SK-N-SH (cell line): Measurements from ENCODE around the gene NKX1-1. TPM values are rescaled to one million over a fixed set of nuclear protein-coding genes. Genes with fewer than 3 reads are reported as not detected.

Source experiments
- CTCF ChIA-PET: fragments of 300-600, 350-600 bp; formaldehyde crosslinking; extraction: SDS; loops from one replicate; lab custom pipeline; 2021; lab: Yijun Ruan, JAX
- POLR2A ChIA-PET: fragments of 350-600 bp; sonication (Branson Sonifier 250); formaldehyde crosslinking; extraction: SDS; loops from one replicate; lab custom pipeline; 2020; ENCODE audit warnings: antibody characterized with exemption, inconsistent platforms; lab: Yijun Ruan, JAX
- DNase-seq: peaks from one replicate; pipeline ENCODE4 v3.0.0; 2012
- H2AFZ ChIP-seq: fragments of 200-600 bp; sonication (generic); 2 replicates; pipeline ENCODE4 v1.8.1; 2016; ENCODE audit warnings: antibody characterized with exemption, mild to moderate bottlenecking, low read depth
- H3F3A ChIP-seq: fragments of 200-600 bp; sonication (generic); replicated peaks from 2 replicates; pipeline ENCODE3; 2016; ENCODE audit warnings: antibody characterized with exemption, mild to moderate bottlenecking; ENCODE audit not compliant: insufficient read depth
- H3K27ac ChIP-seq, 2 experiments: fragments of 200-500 bp in 1 of 2; fragments of 200-600 bp in 1 of 2; sonication (Bioruptor generic) in 1 of 2; sonication (generic), shearing (Covaris generic) in 1 of 2; 2 replicates each; pipeline versions ENCODE4 v1.5.1 to v1.6.1; 2014 to 2016; ENCODE audit warnings: low read depth in 2 of 2, inconsistent platforms in 1 of 2, low read length in 1 of 2, mild to moderate bottlenecking in 1 of 2, mixed read lengths in 1 of 2
- H3K27me3 ChIP-seq: fragments of 200-600 bp; sonication (generic), shearing (Covaris generic); 2 replicates; pipeline ENCODE4 v1.6.1; 2016; ENCODE audit warnings: mixed run types; ENCODE audit not compliant: insufficient read depth
- H3K36me3 ChIP-seq, 2 experiments: fragments of 200-500 bp in 1 of 2; fragments of 200-600 bp in 1 of 2; sonication (Bioruptor generic) in 1 of 2; sonication (generic) in 1 of 2; replicated peaks in 1 of 2; 2 replicates each; pipeline versions ENCODE3 to v1.5.1; 2014 to 2016; ENCODE audit warnings: low read length in 1 of 2, mild to moderate bottlenecking in 1 of 2; ENCODE audit not compliant: insufficient read depth in 2 of 2, control insufficient read depth in 1 of 2
- H3K4me1 ChIP-seq, 2 experiments: fragments of 200-500 bp in 1 of 2; fragments of 200-600 bp in 1 of 2; sonication (Bioruptor generic) in 1 of 2; sonication (generic), shearing (Covaris generic) in 1 of 2; 2 replicates each; pipeline versions ENCODE4 v1.5.1 to v1.6.1; 2014 to 2016; ENCODE audit warnings: low read depth in 1 of 2, low read length in 1 of 2, mixed run types in 1 of 2; ENCODE audit not compliant: insufficient read depth in 2 of 2, control insufficient read depth in 1 of 2
- H3K4me2 ChIP-seq: fragments of 200-600 bp; sonication (generic), shearing (Covaris generic); 2 replicates; pipeline ENCODE4 v1.6.1; 2017; ENCODE audit warnings: mixed run types
- H3K4me3 ChIP-seq, 2 experiments: fragments of 200-500 bp in 1 of 2; fragments of 200-600 bp in 1 of 2; sonication (Bioruptor generic) in 1 of 2; sonication (generic), shearing (Covaris generic) in 1 of 2; 2 replicates each; pipeline versions ENCODE4 v1.5.1 to v1.8.1; 2014 to 2016; ENCODE audit warnings: low read depth in 2 of 2, inconsistent platforms in 1 of 2, low read length in 1 of 2, mild to moderate bottlenecking in 1 of 2, mixed read lengths in 1 of 2, moderate library complexity in 1 of 2
- H3K79me2 ChIP-seq: fragments of 200-600 bp; sonication (generic); 2 replicates; pipeline ENCODE4 v1.8.1; 2017; ENCODE audit warnings: mild to moderate bottlenecking; ENCODE audit not compliant: insufficient read depth
- H3K9ac ChIP-seq: fragments of 200-600 bp; sonication (generic); 2 replicates; pipeline ENCODE4 v1.6.1; 2017; ENCODE audit warnings: mixed run types
- H3K9me2 ChIP-seq: fragments of 200-600 bp; sonication (generic); 2 replicates; pipeline ENCODE4 v1.6.1; 2017; ENCODE audit warnings: mixed run types
- H3K9me3 ChIP-seq: fragments of 200-600 bp; sonication (generic); 2 replicates; pipeline ENCODE4 v1.6.1; 2017; ENCODE audit warnings: mixed run types, mild to moderate bottlenecking, moderate library complexity
- H4K20me1 ChIP-seq: fragments of 200-600 bp; sonication (generic); 2 replicates; pipeline ENCODE4 v1.6.1; 2017; ENCODE audit warnings: mild to moderate bottlenecking, mixed run types; ENCODE audit not compliant: insufficient read depth
- ELF1 ChIP-seq: IDR thresholded peaks from 2 replicates; pipeline ENCODE4 v1.4.0; 2012
- EZH2phosphoT487 ChIP-seq: fragments of 200-600 bp; sonication (generic); IDR thresholded peaks from 2 replicates; pipeline ENCODE4 v1.6.1; 2017; ENCODE audit warnings: low read depth, mixed run types, mild to moderate bottlenecking, antibody characterized with exemption, moderate library complexity, borderline replicate concordance
- FOXM1 ChIP-seq: IDR thresholded peaks from 2 replicates; pipeline ENCODE4 v1.4.0; 2012; ENCODE audit warnings: low read depth, mild to moderate bottlenecking
- MEF2A ChIP-seq: IDR thresholded peaks from 2 replicates; pipeline ENCODE4 v1.4.0; 2012; ENCODE audit warnings: low read depth, borderline replicate concordance
- NFIC ChIP-seq: IDR thresholded peaks from 2 replicates; pipeline ENCODE4 v1.4.0; 2012; ENCODE audit warnings: borderline replicate concordance
- NRF1 ChIP-seq: IDR thresholded peaks from 2 replicates; pipeline ENCODE4 v1.6.1; 2012; ENCODE audit warnings: low read depth, mild to moderate bottlenecking, low read length
- POLR2AphosphoS5 ChIP-seq: IDR thresholded peaks from 2 replicates; pipeline ENCODE4 v1.6.1; 2012; ENCODE audit warnings: low read depth, low read length
- RAD21 ChIP-seq: IDR thresholded peaks from 2 replicates; pipeline ENCODE4 v1.6.1; 2012; ENCODE audit warnings: mild to moderate bottlenecking, low read length
- RFX5 ChIP-seq: IDR thresholded peaks from 2 replicates; pipeline ENCODE4 v1.6.1; 2012; ENCODE audit warnings: mild to moderate bottlenecking, improper control_type of control experiment, low read length
- SIN3A ChIP-seq: IDR thresholded peaks from 2 replicates; pipeline ENCODE4 v1.6.1; 2012; ENCODE audit warnings: low read depth, mild to moderate bottlenecking, low read length, moderate library complexity, borderline replicate concordance
- TAF1 ChIP-seq: IDR thresholded peaks from 2 replicates; pipeline ENCODE4 v1.6.1; 2012; ENCODE audit warnings: low read depth, mild to moderate bottlenecking, low read length, moderate library complexity, borderline replicate concordance
- TCF12 ChIP-seq: IDR thresholded peaks from 2 replicates; pipeline ENCODE4 v1.4.0; 2012
- TEAD4 ChIP-seq: IDR thresholded peaks from 2 replicates; pipeline ENCODE4 v1.4.0; 2012; ENCODE audit warnings: mild to moderate bottlenecking, borderline replicate concordance; ENCODE audit not compliant: insufficient read depth
- YY1 ChIP-seq: IDR thresholded peaks from 2 replicates; pipeline ENCODE4 v1.4.0; 2012; ENCODE audit warnings: low read depth, mild to moderate bottlenecking
- whole genome bisulfite sequencing: methylation state at CpG from one replicate; pipeline ENCODE4 v1.1.6; 2017; ENCODE audit warnings: low lambda C conversion rate; 5-methylcytosine and 5-hydroxymethylcytosine counted together
- polyA plus RNA-seq, 3 experiments: library from polyadenylated mRNA; depleted of rRNA; stranded (reverse); fragments of >200 nt; gene quantifications; 2 replicates each; pipeline ENCODE4 v1.2.3, GENCODE V29; 2012
- TF ChIP-seq, protein P1 (sequence below): fragments of 150-350 bp; IDR thresholded peaks from 2 replicates; pipeline ENCODE4 v1.6.1; 2016; ENCODE audit warnings: mild to moderate bottlenecking, low read depth, low read length
- TF ChIP-seq, protein P2 (sequence below): IDR thresholded peaks from 2 replicates; pipeline ENCODE4 v1.4.0; 2012; ENCODE audit warnings: low read depth
- TF ChIP-seq, protein P3 (sequence below): IDR thresholded peaks from 2 replicates; pipeline ENCODE4 v1.6.1; 2012; ENCODE audit warnings: mild to moderate bottlenecking, low read depth, low read length, moderate library complexity
- TF ChIP-seq, protein P4 (sequence below): fragments of 150-350 bp; IDR thresholded peaks from 2 replicates; pipeline ENCODE4 v1.6.1; 2017; ENCODE audit warnings: antibody characterized with exemption, low read length, low read depth, borderline replicate concordance

Gene NKX1-1
- polyA plus RNA-seq, 1 of the 3 experiments (the other 2 are of a cell fraction), result not detected

DNA sequence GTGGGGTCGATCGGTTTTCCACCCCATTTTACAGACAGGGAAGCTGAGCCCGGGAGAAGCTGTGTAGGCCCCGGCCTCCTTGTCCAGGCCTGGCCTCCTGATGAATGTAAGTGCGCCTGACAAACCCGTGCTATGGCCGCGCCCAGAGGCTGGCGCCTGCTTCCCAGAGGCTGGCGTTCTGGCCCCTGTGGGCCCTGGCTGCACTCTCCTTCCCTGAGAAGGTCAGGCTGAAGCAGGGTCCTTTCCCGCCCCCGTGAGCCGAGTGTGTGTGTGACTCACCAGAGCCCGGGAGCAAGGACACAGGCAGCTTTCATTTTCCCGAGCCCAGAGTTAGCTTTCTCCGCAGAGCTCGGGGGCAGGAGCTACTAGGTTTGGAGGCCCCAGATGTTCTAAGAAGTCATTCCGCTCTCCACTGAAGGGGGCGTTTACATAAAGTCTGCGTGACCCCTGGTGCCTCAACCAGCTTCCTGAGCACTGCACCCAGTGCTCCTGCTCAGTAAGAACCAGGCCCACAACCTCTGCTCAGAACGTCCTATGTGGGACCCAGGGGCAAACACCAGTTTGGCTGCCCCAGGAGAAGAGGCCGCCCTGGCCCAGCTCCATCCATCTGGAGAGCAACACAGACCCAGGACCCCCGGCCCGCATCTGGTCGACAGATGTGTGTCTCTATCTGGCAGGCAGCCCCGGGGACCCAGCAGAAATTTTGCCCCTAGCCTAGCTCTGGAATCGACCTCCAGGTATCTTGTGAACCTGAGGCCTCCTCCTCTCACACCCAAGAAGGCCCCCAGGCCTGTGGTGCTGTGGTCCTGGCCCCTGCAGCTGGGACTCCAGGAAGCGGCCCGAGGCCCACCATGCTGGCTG is 45.6 kb downstream of the NKX1-1 start (continued):
- TF ChIP-seq, protein P1, sequence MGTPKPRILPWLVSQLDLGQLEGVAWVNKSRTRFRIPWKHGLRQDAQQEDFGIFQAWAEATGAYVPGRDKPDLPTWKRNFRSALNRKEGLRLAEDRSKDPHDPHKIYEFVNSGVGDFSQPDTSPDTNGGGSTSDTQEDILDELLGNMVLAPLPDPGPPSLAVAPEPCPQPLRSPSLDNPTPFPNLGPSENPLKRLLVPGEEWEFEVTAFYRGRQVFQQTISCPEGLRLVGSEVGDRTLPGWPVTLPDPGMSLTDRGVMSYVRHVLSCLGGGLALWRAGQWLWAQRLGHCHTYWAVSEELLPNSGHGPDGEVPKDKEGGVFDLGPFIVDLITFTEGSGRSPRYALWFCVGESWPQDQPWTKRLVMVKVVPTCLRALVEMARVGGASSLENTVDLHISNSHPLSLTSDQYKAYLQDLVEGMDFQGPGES, result no peak
- no peak for TF ChIP-seq RFX5
- TF ChIP-seq RAD21, result no peak
- TF ChIP-seq, protein P2, sequence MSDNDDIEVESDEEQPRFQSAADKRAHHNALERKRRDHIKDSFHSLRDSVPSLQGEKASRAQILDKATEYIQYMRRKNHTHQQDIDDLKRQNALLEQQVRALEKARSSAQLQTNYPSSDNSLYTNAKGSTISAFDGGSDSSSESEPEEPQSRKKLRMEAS, result no peak
- TF ChIP-seq TCF12, result no peak
- TF ChIP-seq FOXM1, result no peak
- no peak for TF ChIP-seq YY1
- no peak for TF ChIP-seq NFIC
- no peak for TF ChIP-seq SIN3A

DNA sequence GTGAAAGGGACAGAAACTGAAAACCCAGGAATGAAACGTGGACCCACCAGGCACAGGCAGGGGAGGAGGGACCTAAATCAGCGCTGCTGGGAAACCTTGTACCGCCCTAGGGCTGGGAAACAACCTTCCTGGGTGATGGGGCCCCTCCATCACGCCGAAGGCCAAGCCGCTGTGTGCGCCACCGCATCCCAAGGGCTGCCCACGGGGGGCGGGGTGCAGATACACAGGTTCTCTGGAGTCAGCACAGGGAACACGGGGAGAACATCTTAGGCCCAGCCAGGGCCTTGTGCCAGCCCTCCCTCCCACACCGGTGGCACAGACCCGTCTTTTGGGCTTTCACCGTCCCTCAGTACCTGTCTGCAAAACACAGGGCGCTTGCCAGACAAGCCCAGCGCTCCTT is 46.3 kb downstream of the NKX1-1 start:
- CTCF ChIA-PET, result interaction anchor here (1.0 kb wide), 1 partner anchor 267 kb away, joined by 3 read pairs; no protein-coding TSS in a partner anchor
- POLR2A ChIA-PET, result no interaction called here

More for the DNA sequence above, 46.3 kb downstream of the NKX1-1 start:
- no peaks in the 10 kb centered on the region for H3K79me2 ChIP-seq
- H3K27me3 ChIP-seq, result no peaks in the 10 kb centered on the region
- H3K4me2 ChIP-seq, result no peak overlapping the region
- H3F3A ChIP-seq, result no peaks in the 10 kb centered on the region
- peaks cover 0 to 58% of the 10 kb centered on the region in 2 experiments for H3K36me3 ChIP-seq
- no peak for DNase-seq
- no peaks in the 10 kb centered on the region for H3K9me2 ChIP-seq
- H3K4me1 ChIP-seq, result peaks cover 0 to 9% of the 10 kb centered on the region in 2 experiments; a peak in 1 of 4 replicates
- WGBS, result 69% methylated on average over 2 of the region's 16 CpGs
- no peaks in the 10 kb centered on the region for H3K9me3 ChIP-seq
- no peak overlapping the region for H3K4me3 ChIP-seq
- peaks cover 3% of the 10 kb centered on the region; the same call in 1 of the 2 replicates for H4K20me1 ChIP-seq
- TF ChIP-seq NFIC, result no peak
- TF ChIP-seq, protein P2, result no peak
- no peak for TF ChIP-seq RAD21
- no peak for TF ChIP-seq MEF2A
- TF ChIP-seq ELF1, result no peak
- TF ChIP-seq TAF1, result no peak
- no peak for TF ChIP-seq NRF1
- TF ChIP-seq, protein P3, sequence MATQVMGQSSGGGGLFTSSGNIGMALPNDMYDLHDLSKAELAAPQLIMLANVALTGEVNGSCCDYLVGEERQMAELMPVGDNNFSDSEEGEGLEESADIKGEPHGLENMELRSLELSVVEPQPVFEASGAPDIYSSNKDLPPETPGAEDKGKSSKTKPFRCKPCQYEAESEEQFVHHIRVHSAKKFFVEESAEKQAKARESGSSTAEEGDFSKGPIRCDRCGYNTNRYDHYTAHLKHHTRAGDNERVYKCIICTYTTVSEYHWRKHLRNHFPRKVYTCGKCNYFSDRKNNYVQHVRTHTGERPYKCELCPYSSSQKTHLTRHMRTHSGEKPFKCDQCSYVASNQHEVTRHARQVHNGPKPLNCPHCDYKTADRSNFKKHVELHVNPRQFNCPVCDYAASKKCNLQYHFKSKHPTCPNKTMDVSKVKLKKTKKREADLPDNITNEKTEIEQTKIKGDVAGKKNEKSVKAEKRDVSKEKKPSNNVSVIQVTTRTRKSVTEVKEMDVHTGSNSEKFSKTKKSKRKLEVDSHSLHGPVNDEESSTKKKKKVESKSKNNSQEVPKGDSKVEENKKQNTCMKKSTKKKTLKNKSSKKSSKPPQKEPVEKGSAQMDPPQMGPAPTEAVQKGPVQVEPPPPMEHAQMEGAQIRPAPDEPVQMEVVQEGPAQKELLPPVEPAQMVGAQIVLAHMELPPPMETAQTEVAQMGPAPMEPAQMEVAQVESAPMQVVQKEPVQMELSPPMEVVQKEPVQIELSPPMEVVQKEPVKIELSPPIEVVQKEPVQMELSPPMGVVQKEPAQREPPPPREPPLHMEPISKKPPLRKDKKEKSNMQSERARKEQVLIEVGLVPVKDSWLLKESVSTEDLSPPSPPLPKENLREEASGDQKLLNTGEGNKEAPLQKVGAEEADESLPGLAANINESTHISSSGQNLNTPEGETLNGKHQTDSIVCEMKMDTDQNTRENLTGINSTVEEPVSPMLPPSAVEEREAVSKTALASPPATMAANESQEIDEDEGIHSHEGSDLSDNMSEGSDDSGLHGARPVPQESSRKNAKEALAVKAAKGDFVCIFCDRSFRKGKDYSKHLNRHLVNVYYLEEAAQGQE, result no peak
- no peak for TF ChIP-seq TEAD4
- no peak for TF ChIP-seq TCF12
- no peak for TF ChIP-seq POLR2AphosphoS5
- TF ChIP-seq, protein P4, sequence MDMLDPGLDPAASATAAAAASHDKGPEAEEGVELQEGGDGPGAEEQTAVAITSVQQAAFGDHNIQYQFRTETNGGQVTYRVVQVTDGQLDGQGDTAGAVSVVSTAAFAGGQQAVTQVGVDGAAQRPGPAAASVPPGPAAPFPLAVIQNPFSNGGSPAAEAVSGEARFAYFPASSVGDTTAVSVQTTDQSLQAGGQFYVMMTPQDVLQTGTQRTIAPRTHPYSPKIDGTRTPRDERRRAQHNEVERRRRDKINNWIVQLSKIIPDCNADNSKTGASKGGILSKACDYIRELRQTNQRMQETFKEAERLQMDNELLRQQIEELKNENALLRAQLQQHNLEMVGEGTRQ, result no peak
- no peak for TF ChIP-seq EZH2phosphoT487
- H2AFZ ChIP-seq, result no peak overlapping the region
- H3K9ac ChIP-seq, result no peak overlapping the region
- H3K27ac ChIP-seq, result no peak overlapping the region
